ENCODE measurements around the gene SP140L. TPM values are rescaled to one million over a fixed set of nuclear protein-coding genes. Genes with fewer than 3 reads are reported as not detected.

SP140L gene
- total and polyA plus RNA-seq, 2 of the 8 experiments (the other 6 are each of a cell fraction or from before 2014, with no cell fraction given): 0.36 to 1.5 TPM

DNA sequence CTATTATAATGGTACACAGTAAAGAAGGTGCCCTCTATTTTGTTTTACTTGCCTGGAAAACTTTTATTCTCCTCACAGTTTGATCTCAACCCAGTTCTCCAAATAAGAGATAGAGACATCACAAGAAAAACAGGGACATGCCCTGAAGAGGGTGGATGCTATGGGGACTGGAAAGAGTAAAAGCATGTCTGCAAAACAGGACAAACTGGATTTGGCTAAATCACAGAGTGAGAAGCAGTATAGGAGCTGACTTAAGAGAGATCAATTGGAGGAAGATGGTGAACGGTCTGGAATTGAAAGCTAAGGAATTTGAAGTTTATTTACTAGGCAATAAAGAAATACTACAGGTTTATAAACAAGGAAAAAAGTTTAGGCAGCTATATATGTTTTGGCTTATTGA is 33.0 kb downstream of the SP140L start:
- Histone ChIP-seq H3K27ac (ENCODE audit: low read depth, low read length) (no peak overlapping the region), H2BK15ac (ENCODE audit: low read length) (no peak overlapping the region), H3K56ac (replicated peaks; ENCODE audit: insufficient read length, low read depth, low read length) (no peak overlapping the region), H4K20me1 (replicated peaks in 1 of 2; ENCODE audit: control insufficient read depth in 1 of 2, insufficient read depth in 2 of 2, low read length in 2 of 2) (no peaks in the 10 kb centered on the region), H2AFZ (ENCODE audit: low read length) (no peak overlapping the region), H4K5ac (ENCODE audit: insufficient read length, low read depth, low read length) (no peak overlapping the region), H3K4ac (replicated peaks; ENCODE audit: insufficient read length, low read depth, low read length) (no peak overlapping the region), H3K23ac (ENCODE audit: insufficient read length) (no peak overlapping the region), H2AK5ac (ENCODE audit: low read depth, low read length) (no peak overlapping the region), H3K23me2 (ENCODE audit: low read depth, low read length) (no peaks in the 10 kb centered on the region), H2BK120ac (replicated peaks; ENCODE audit: low read depth, low read length) (no peak overlapping the region), H3K27me3 (replicated peaks in 1 of 4; ENCODE audit: control insufficient read depth in 3 of 4, extremely low read depth in 1 of 4, insufficient read depth in 3 of 4, low read length in 3 of 4) (no peaks in the 10 kb centered on the region), H4K8ac (ENCODE audit: extremely low read depth, insufficient read depth, low read length) (no peak overlapping the region), H3K9me3 (ENCODE audit: insufficient read depth in 2 of 2, low read depth in 1 of 2, low read length in 1 of 2) (peaks cover 0 to 6% of the 10 kb centered on the region in 2 experiments; a peak in 1 of 4 replicates), H3K79me1 (ENCODE audit: low read depth, low read length) (no peaks in the 10 kb centered on the region), H3K4me3 (ENCODE audit: extremely low read depth in 1 of 4, insufficient read depth in 2 of 4, low read depth in 3 of 4, low read length in 4 of 4) (no peak overlapping the region), H2BK20ac (ENCODE audit: low read length) (no peak overlapping the region), H3K4me1 (replicated peaks in 1 of 4; ENCODE audit: control insufficient read depth in 3 of 4, insufficient read depth in 4 of 4, low read length in 3 of 4) (no peaks in the 10 kb centered on the region), H3K79me2 (ENCODE audit: control insufficient read depth in 1 of 2, insufficient read depth in 2 of 2, low read length in 2 of 2) (no peaks in the 10 kb centered on the region), H2BK5ac (ENCODE audit: low read depth, low read length) (no peak overlapping the region), H3K36me3 (ENCODE audit: control insufficient read depth in 2 of 4, insufficient read depth in 4 of 4, low read length in 3 of 4) (no peaks in the 10 kb centered on the region), H3K14ac (ENCODE audit: insufficient read length) (no peak overlapping the region), H2BK12ac (ENCODE audit: low read depth, low read length) (no peak overlapping the region), H3K9ac (replicated peaks in 1 of 4; ENCODE audit: extremely low read depth in 1 of 4, low read depth in 3 of 4, low read length in 3 of 4) (no peak overlapping the region), H3K18ac (ENCODE audit: extremely low read depth, low read length) (no peak overlapping the region), H4K91ac (replicated peaks; ENCODE audit: insufficient read length, low read length) (no peak overlapping the region), H3K4me2 (ENCODE audit: insufficient read depth in 1 of 2, low read depth in 2 of 2, low read length in 2 of 2) (no peak overlapping the region)
- FAIRE-seq: no peak
- ChIA-PET CTCF (ENCODE audit: partially characterized antibody) (no interaction called here), POLR2A (ENCODE audit: partially characterized antibody) (no interaction called here)
- WGBS, 2 experiments (ENCODE audit: extremely low coverage in 1 of 2, insufficient coverage in 1 of 2, insufficient read length in 1 of 2, insufficient replicate concordance in 2 of 2, low coverage in 1 of 2, low lambda C conversion rate in 2 of 2, missing lambda C conversion rate in 1 of 2): 93% methylated on average over 1 of the region's 1 CpG; no CpG with 5 or more reads in 1 of the 2 experiments
- DNase-seq (ENCODE audit: low read depth in 1 of 2, low spot score in 2 of 2): no peak
- TF ChIP-seq JUN (IDR thresholded peaks at IDR 0.05; ENCODE audit: low read depth, low read length) (no peak), SP2 (IDR thresholded peaks at IDR 0.05; ENCODE audit: low read length) (no peak)

Data from H1 (cell line).